Heart left ventricle (tissue), 16 donors: ENCODE results near the gene KLF5. TPM values are rescaled to one million over a fixed set of nuclear protein-coding genes. Genes with fewer than 3 reads are reported as not detected.
"Not testable (repeated sequence)": the region's sequence is repeated elsewhere in the genome, so short reads cannot be mapped to it uniquely, and the experiment has no call there.

Source experiments
- ATAC-seq, 4 donors: fragments of 200-7000 bp; cut with Tn5 transposase; one replicate each; pipeline ENCODE4 v1.9.1; 2020 to 2022; ENCODE audit warnings: moderate library complexity in 4 of 4, mild to moderate bottlenecking in 3 of 4, moderate number of reproducible peaks in 1 of 4
- DNase-seq, 5 donors: peaks; one replicate each; pipeline ENCODE4 v3.0.0-alpha.2; 2020
- H3K27ac ChIP-seq, 12 donors: fragments of 200-600 bp; sonication (generic) in 4 of 12; one replicate each; pipeline versions ENCODE4 v1.5.0 to v1.8.0; 2016 to 2022; ENCODE audit warnings: mild to moderate bottlenecking in 2 of 12
- H3K27me3 ChIP-seq, 9 donors: fragments of 200-600 bp; sonication (generic) in 2 of 9; one replicate each; pipeline versions ENCODE4 v1.5.1 to v1.8.0; 2016 to 2022; ENCODE audit warnings: mild to moderate bottlenecking in 3 of 9
- H3K36me3 ChIP-seq, 9 donors: fragments of 200-600 bp; sonication (generic) in 2 of 9; one replicate each; pipeline versions ENCODE4 v1.5.0 to v1.8.0; 2018 to 2022; ENCODE audit warnings: mild to moderate bottlenecking in 2 of 9
- H3K4me1 ChIP-seq, 12 donors: fragments of 200-600 bp; sonication (generic) in 4 of 12; one replicate each; pipeline versions ENCODE4 v1.5.0 to v1.8.0; 2016 to 2022; ENCODE audit warnings: mild to moderate bottlenecking in 3 of 12
- H3K4me3 ChIP-seq, 12 donors: fragments of 200-600 bp; sonication (generic) in 4 of 12; one replicate each; pipeline versions ENCODE4 v1.5.0 to v1.8.0; 2017 to 2022; ENCODE audit warnings: mild to moderate bottlenecking in 9 of 12, moderate library complexity in 4 of 12
- H3K9me3 ChIP-seq, 12 donors: fragments of 200-600 bp; sonication (generic) in 4 of 12; one replicate each; pipeline versions ENCODE4 v1.5.0 to v1.8.0; 2016 to 2022; ENCODE audit warnings: mild to moderate bottlenecking in 1 of 12
- POLR2A ChIP-seq, 2 donors: fragments of 450-650 bp; IDR thresholded peaks; one replicate each; pipeline ENCODE4 v1.6.1; 2017; ENCODE audit warnings: antibody characterized with exemption in 2 of 2, mild to moderate bottlenecking in 2 of 2, moderate library complexity in 2 of 2
- WGBS, 4 donors: extraction: QIAGEN DNeasy Blood & Tissue Kit in 2 of 4; methylation state at CpG; one replicate each; pipeline versions ENCODE4 v1.1.5 to v1.1.7; 2013 to 2018; 5-methylcytosine and 5-hydroxymethylcytosine counted together
- intact Hi-C, 10 donors: fragments of 100-400 bp; cut with DNase I; formaldehyde crosslinking; loops; one replicate each; pipeline versions ENCODE4 v1.11.1 to v1.14.2; 2022
- polyA plus RNA-seq, 2 donors: library from polyadenylated mRNA; stranded (reverse); fragments of 200-250 nt; gene quantifications; one replicate each; pipeline ENCODE4 v1.2.3, GENCODE V29; 2013
- total RNA-seq, 9 donors: library from RNA; depleted of rRNA in 2 of 9; stranded (reverse); fragments of >200 nt in 2 of 9; fragmentation: NEBNext Ultra II Directional in 3 of 9; extraction: Animal tissue kit (Norgen Biotek cat#: 25700) in 3 of 9; gene quantifications; one replicate each; pipeline versions ENCODE4 v1.1.0 to v1.2.4, GENCODE V29; 2016 to 2023
- TF ChIP-seq, protein P1 (sequence below), 12 donors: fragments of 200-600 bp; sonication (generic) in 4 of 12; IDR thresholded peaks; one replicate each; pipeline versions ENCODE4 v1.5.0 to v1.8.0; 2018 to 2022; ENCODE audit warnings: antibody characterized with exemption in 12 of 12, mild to moderate bottlenecking in 5 of 12
- donor health status: ischemic (EF 13 %, LVEDD 7.1; RV severe dilation, severe dysfunction).
- donor health status: healthy with polysubstance abuse.
- donor health status: DM: no; HTN: yes; CAD: no.
- donor health status: DM: no; HTN: no; CAD: no.
- donor health status: ischemic (EF 25% LVEDD 6.9; RV normal size, moderate dysfunction).
- donor health status: ischemic (EF 25% LVEDD 5.7; RV mildly dilated, moderate dysfunction).
- donor health status: healthy.
- donor health status: DM: yes; HTN: yes; CAD: no.
- donor health status: ischemic (EF 35%, LVEDD 5.7; RV mildly dilated, moderate dysfunction).
- donor health status: nonischemic (EF 11% LVEDD 7.7; RV severe dilation, severe dysfunction).
- donor health status: DM: yes; HTN: yes; CAD: no.
- donor health status: PGD.
- donor health status: ischemic (EF 29% LVEDD 5.4; RV normal size, mild dysfunction).
- donor health status: nonischemic (EF 23%, LVEDD 6.1; RV moderate dilation, normal function).

KLF5 gene
- total and polyA plus RNA-seq, 11 donors = 0.64 to 6.9 (median 2.6) TPM

DNA sequence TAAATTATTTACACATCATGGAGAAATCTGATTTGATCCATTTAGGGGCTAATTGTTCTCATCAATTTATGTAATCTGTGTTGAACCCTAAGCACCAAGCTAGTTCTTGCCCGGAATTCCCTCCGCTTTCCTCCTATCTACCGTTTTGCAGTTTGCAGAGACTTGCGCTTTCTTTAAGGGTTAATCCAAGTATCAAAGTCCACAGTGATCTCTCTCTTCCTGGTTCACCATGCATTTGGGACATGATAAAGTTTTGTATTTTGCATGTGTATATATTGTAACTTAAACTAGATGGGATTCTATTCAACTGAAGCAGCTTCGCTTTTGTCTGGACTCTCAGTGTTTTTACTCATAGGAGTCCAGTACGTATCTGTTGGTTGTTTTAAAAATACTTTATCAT lies 13.8 kb upstream of the KLF5 start:
- Histone ChIP-seq H3K27me3 (no peaks in the 10 kb centered on the region), H3K36me3 (no peaks in the 10 kb centered on the region), H3K4me3 (no peak overlapping the region), H3K27ac (no peak overlapping the region), H3K9me3 (no peaks in the 10 kb centered on the region), H3K4me1 (no peaks in the 10 kb centered on the region)
- intact Hi-C loops = no loop called here
- no peak for DNase-seq
- no peak for ATAC-seq
- 93 to 95% (median 95%) methylated on average over 6 of the region's 6 CpGs for WGBS, 4 donors
- TF ChIP-seq POLR2A (IDR thresholded peaks at IDR 0.05) = no peak
- TF ChIP-seq, protein P1, sequence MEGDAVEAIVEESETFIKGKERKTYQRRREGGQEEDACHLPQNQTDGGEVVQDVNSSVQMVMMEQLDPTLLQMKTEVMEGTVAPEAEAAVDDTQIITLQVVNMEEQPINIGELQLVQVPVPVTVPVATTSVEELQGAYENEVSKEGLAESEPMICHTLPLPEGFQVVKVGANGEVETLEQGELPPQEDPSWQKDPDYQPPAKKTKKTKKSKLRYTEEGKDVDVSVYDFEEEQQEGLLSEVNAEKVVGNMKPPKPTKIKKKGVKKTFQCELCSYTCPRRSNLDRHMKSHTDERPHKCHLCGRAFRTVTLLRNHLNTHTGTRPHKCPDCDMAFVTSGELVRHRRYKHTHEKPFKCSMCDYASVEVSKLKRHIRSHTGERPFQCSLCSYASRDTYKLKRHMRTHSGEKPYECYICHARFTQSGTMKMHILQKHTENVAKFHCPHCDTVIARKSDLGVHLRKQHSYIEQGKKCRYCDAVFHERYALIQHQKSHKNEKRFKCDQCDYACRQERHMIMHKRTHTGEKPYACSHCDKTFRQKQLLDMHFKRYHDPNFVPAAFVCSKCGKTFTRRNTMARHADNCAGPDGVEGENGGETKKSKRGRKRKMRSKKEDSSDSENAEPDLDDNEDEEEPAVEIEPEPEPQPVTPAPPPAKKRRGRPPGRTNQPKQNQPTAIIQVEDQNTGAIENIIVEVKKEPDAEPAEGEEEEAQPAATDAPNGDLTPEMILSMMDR (IDR thresholded peaks at IDR 0.05) = no peak

DNA sequence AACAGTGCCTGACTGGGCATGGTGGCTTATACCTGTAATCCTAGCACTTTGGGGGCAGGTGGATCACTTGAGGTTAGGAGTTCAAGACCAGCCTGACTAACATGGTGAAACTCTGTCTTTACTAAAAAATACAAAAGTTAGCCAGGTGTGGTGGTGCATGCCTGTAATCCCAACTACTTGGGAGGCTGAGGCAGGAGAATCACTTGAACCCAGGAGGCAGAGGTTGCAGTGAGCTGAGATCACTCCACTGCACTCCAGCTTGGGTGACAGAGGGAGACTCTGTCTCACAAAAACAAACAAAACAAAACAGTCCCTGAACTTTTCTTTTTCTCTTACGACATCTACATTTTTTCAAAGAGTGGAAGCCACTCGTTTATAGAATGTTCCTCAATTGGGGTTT lies 10.2 kb upstream of the KLF5 start:
- intact Hi-C loops, DNase-seq, H3K9me3 ChIP-seq, H3K36me3 ChIP-seq, H3K27me3 ChIP-seq, ATAC-seq, H3K27ac ChIP-seq, H3K4me1 ChIP-seq, H3K4me3 ChIP-seq: not testable (repeated sequence)
- 76 to 88% (median 86%) methylated on average over 2 of the region's 2 CpGs for WGBS, 4 donors

DNA sequence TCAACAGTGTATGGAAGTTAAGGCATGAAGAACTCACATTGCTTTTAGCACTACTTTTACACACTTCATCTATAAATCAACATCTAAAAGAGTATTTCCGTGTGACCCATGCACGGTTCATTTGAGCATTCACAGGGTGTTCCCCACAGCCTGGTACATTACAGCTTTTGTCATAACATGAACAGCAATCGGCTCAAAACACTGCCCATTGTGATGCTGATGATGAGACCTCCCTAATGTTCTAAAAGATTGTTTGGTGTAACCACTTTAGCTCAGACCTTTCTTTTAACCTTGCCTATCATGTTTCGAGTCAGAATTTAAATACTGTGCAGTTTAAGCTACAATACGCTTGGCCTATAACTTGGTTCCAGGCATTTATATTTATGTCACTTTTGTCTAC lies 4.1 kb upstream of the KLF5 start:
- peaks cover 0 to 10% (median 5%) of the 10 kb centered on the region in 12 donors for H3K4me1 ChIP-seq
- WGBS, 4 donors = 67 to 73% (median 70%) methylated on average over 5 of the region's 5 CpGs
- ATAC-seq = no peak
- no peak for TF ChIP-seq POLR2A (IDR thresholded peaks at IDR 0.05)
- TF ChIP-seq, protein P1 (IDR thresholded peaks at IDR 0.05) = no peak
- peaks cover 0 to 27% (median 12%) of the 10 kb centered on the region in 9 donors for H3K27me3 ChIP-seq
- intact Hi-C loops = loop anchor here in 3 of 10 donors (5.0 to 10.0 kb wide), 2 partner anchors 650 to 653 kb away; no protein-coding TSS in a partner anchor
- H3K36me3 ChIP-seq = no peaks in the 10 kb centered on the region
- no peak overlapping the region for H3K4me3 ChIP-seq
- no peak overlapping the region for H3K27ac ChIP-seq
- DNase-seq = no peak
- no peaks in the 10 kb centered on the region for H3K9me3 ChIP-seq

DNA sequence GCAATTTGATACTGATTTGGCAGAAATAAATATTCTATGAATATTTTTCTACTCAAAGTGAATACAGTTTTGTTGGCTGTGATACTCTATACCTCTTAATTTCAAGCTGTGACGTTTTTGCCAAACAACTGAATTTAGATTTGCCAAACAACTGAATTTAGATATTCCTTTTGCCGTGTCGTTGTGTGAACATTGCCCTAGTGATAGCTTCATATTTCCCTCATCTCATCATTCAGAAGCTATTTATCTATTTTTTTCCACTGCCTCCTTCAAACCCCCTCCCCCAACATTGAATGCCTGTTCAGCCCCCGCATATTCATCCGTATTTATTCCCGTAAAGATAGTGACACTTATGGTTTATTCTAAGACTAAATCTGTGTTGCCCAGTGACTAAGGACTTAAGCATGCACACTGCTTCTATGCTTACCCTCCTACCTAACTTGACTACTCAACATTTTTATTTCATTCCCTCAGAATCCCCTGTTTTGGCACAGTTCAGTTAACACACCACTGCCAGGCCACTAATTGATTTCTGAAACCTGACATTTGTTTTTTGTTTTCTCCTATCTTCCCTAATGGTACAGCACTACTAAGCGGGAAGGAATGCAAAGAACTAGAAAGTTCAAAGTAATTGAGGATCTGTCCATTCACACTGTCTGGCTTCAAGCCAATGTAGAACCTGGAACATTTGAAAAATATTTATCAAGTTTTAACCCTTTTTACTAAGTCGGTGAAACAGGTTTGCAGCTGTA lies 2.8 kb upstream of the KLF5 start:
- Histone ChIP-seq H3K27me3 (peaks cover 0 to 27% (median 12%) of the 10 kb centered on the region in 9 donors), H3K4me3 (no peak overlapping the region), H3K4me1 (peaks cover 0 to 21% (median 5%) of the 10 kb centered on the region in 12 donors), H3K9me3 (no peaks in the 10 kb centered on the region), H3K36me3 (no peaks in the 10 kb centered on the region), H3K27ac (no peak overlapping the region)
- ATAC-seq (no peak), DNase-seq (no peak)
- intact Hi-C loops = loop anchor here in 3 of 10 donors (5.0 to 10.0 kb wide), 2 partner anchors 649 to 651 kb away; no protein-coding TSS in a partner anchor
- WGBS, 4 donors = 51 to 63% (median 56%) methylated on average over 8 of the region's 8 CpGs
- TF ChIP-seq, protein P1 (IDR thresholded peaks at IDR 0.05) = no peak
- no peak for TF ChIP-seq POLR2A (IDR thresholded peaks at IDR 0.05)
